MM.1S (cell line): ENCODE measurements around the gene RHOT2.

Experiments used
- EZH2 ChIP-seq: fragments of 300-600 bp; sonication (generic); optimal IDR thresholded peaks from 2 replicates; pipeline ENCODE3; 2017; ENCODE audit warnings: low read depth, mild to moderate bottlenecking, antibody characterized with exemption, low read length, mixed read lengths
- EZH2phosphoT487 ChIP-seq: fragments of 300-600 bp; sonication (generic); IDR thresholded peaks from 2 replicates; pipeline ENCODE4 v1.6.1; 2018; ENCODE audit warnings: antibody characterized with exemption, low read length
- TF ChIP-seq, protein P1 (sequence below): fragments of 300-600 bp; sonication (generic); IDR thresholded peaks from 2 replicates; pipeline ENCODE4 v1.5.1; 2016; ENCODE audit warnings: antibody characterized with exemption, low read length, mixed read lengths

DNA sequence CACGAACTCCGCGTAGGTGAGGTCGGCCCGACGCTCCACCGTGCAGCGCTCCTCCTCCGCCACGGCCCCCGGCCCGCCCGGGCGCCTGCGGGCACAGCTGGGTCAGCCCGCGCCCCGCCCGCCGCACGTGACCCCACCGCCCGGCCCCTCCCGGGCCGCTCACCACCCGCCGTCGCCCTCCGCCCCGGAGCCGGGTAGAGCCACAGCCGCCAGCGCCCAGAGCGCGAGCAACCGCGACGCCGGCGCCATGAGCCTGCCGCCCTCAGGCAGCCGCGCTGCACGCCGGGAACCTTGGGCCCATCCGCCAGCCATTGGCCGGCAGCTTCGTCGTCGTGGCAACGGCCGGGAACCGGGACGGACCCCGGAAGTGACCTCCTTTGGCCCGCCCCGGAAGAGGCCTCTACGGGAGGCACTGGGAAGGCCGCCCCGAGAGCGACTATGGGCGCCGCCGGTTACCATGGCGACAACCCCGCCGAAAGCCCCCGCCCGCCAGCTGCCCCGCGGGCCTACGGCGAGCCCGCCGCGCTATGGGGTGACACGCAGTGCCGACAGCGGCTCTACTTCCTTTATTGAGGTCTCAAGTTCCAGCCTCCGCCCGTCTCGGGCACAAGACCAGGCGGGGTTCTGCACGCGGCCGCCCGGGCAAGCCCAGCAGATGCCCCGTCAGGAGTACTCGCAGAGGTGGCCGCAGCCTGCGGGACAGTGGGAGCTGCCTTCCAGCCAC lies 16.3 kb downstream of the RHOT2 start, which contains the start of gene JMJD8:
- TF ChIP-seq, protein P1, sequence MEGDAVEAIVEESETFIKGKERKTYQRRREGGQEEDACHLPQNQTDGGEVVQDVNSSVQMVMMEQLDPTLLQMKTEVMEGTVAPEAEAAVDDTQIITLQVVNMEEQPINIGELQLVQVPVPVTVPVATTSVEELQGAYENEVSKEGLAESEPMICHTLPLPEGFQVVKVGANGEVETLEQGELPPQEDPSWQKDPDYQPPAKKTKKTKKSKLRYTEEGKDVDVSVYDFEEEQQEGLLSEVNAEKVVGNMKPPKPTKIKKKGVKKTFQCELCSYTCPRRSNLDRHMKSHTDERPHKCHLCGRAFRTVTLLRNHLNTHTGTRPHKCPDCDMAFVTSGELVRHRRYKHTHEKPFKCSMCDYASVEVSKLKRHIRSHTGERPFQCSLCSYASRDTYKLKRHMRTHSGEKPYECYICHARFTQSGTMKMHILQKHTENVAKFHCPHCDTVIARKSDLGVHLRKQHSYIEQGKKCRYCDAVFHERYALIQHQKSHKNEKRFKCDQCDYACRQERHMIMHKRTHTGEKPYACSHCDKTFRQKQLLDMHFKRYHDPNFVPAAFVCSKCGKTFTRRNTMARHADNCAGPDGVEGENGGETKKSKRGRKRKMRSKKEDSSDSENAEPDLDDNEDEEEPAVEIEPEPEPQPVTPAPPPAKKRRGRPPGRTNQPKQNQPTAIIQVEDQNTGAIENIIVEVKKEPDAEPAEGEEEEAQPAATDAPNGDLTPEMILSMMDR, result no peak
- TF ChIP-seq EZH2phosphoT487 (no peak), EZH2 (no peak)
